ENCODE data around the gene MYO18A.

GRCh38 chr17:29091606-29092289 is 88.5 kb downstream of the MYO18A start:
- TF ChIP-seq EZH2 (IDR thresholded peaks at IDR 0.05; ENCODE audit: borderline replicate concordance, low read depth, low read length, severe bottlenecking) (no peak), CTCF (IDR thresholded peaks at IDR 0.05; ENCODE audit: borderline replicate concordance, extremely low read depth, low read length, poor library complexity, severe bottlenecking) (no peak)

All from DND-41 (cell line).